ENCODE measurements around the gene AXL.

DNA sequence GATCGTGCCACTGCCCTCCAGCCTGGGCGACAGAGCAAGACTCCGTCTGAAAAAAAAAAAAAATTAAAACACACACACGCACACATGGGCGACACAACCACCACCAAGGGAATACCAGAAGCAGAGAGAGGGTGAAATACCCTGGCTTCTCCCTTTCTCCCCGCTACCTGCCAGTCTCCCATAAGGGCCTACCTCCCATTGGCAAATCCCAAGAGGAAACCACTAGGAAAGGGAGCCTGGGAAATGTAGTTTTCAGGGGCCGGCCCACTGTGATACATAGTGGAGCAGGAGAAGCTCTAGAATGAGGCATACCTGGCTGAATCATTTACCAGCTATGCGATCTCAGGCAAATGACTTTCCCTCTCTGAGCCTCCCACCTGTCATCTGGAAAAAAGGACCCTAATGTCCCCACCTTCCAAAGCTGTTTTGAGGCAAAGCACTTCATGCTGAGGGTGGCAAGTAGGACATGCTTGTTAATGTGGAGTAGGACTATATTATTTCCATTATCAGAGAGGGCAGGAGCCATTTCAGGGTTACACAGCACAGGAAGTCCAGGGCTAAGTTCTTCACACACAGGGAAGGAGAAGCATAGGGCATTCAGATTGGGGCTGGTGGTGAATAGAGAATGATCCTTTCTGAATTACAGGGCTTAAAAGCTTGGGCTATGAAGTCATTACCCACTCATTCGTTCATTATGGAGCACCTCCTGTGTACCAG lies 30.8 kb downstream of the AXL start:
- TF ChIP-seq ATAD3A (CRISPR knock-in tag; IDR thresholded peaks at IDR 0.05) (no peak), NFATC3 (CRISPR knock-in tag; IDR thresholded peaks at IDR 0.05) (no peak), POLR2AphosphoS5 (IDR thresholded peaks at IDR 0.05; ENCODE audit: low read depth, low read length) (no peak), ZIK1 (CRISPR knock-in tag; IDR thresholded peaks at IDR 0.05; ENCODE audit: borderline replicate concordance, low read depth) (no peak), ZNF274 (CRISPR knock-in tag; IDR thresholded peaks at IDR 0.05) (no peak), SP1 (IDR thresholded peaks at IDR 0.05) (no peak), SP1 (CRISPR knock-in tag; IDR thresholded peaks at IDR 0.05) (no peak), STAG1 (CRISPR knock-in tag; IDR thresholded peaks at IDR 0.05) (no peak)
- TF ChIP-seq, protein P1, sequence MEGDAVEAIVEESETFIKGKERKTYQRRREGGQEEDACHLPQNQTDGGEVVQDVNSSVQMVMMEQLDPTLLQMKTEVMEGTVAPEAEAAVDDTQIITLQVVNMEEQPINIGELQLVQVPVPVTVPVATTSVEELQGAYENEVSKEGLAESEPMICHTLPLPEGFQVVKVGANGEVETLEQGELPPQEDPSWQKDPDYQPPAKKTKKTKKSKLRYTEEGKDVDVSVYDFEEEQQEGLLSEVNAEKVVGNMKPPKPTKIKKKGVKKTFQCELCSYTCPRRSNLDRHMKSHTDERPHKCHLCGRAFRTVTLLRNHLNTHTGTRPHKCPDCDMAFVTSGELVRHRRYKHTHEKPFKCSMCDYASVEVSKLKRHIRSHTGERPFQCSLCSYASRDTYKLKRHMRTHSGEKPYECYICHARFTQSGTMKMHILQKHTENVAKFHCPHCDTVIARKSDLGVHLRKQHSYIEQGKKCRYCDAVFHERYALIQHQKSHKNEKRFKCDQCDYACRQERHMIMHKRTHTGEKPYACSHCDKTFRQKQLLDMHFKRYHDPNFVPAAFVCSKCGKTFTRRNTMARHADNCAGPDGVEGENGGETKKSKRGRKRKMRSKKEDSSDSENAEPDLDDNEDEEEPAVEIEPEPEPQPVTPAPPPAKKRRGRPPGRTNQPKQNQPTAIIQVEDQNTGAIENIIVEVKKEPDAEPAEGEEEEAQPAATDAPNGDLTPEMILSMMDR (CRISPR knock-in tag; IDR thresholded peaks at IDR 0.05), result no peak

All from HepG2 (cell line).